BLaER1 (cell line): ENCODE measurements around the gene POLD4.

Experiments used
- H3K27ac ChIP-seq: shearing (Covaris generic); formaldehyde crosslinking; 2 replicates; pipeline ENCODE4 v1.8.1; 2022
- H3K27me3 ChIP-seq: shearing (Covaris generic); formaldehyde crosslinking; 2 replicates; pipeline ENCODE4 v1.8.1; 2022
- H3K36me3 ChIP-seq: shearing (Covaris generic); formaldehyde crosslinking; 2 replicates; pipeline ENCODE4 v1.8.1; 2022
- H3K4me1 ChIP-seq: shearing (Covaris generic); formaldehyde crosslinking; 2 replicates; pipeline ENCODE4 v1.8.1; 2022
- H3K4me2 ChIP-seq: shearing (Covaris generic); formaldehyde crosslinking; 2 replicates; pipeline ENCODE4 v1.8.1; 2022
- H3K4me3 ChIP-seq: shearing (Covaris generic); formaldehyde crosslinking; 2 replicates; pipeline ENCODE4 v1.8.1; 2022
- H3K9ac ChIP-seq: shearing (Covaris generic); formaldehyde crosslinking; 2 replicates; pipeline ENCODE4 v1.8.1; 2022
- H3K9me3 ChIP-seq: shearing (Covaris generic); formaldehyde crosslinking; 2 replicates; pipeline ENCODE4 v1.8.1; 2022
- H4K20me1 ChIP-seq: shearing (Covaris generic); formaldehyde crosslinking; 2 replicates; pipeline ENCODE4 v1.8.1; 2022
- Cebpa-rat ChIP-seq: shearing (Covaris generic); IDR thresholded peaks from 2 replicates; pipeline ENCODE4 v1.8.1; 2022

Gene POLD4

GRCh38 chr11:67303132-67303834 is 50.1 kb downstream of the POLD4 start, which contains the start of gene SSH3:
Gene SSH3, plus strand, starts transcription at chr11:67303530. Its CDS starts 96 bp downstream, at chr11:67303626.
- H3K9ac ChIP-seq: peak within 1 kb of the TSS; percentile 91
- peak within 1 kb of the TSS; percentile 95 for H3K27ac ChIP-seq
- peak within 1 kb of the TSS; percentile 95 for H3K4me2 ChIP-seq
- peaks cover 70% of the 10 kb centered on the region for H3K36me3 ChIP-seq
- H3K4me1 ChIP-seq: peaks cover 55% of the 10 kb centered on the region
- H4K20me1 ChIP-seq: peaks cover 28% of the 10 kb centered on the region
- peak within 1 kb of the TSS; percentile 79 for H3K4me3 ChIP-seq
- TF ChIP-seq Cebpa-rat: no peak
- H3K27me3 ChIP-seq: no peaks in the 10 kb centered on the region
- H3K9me3 ChIP-seq: no peaks in the 10 kb centered on the region

DNA sequence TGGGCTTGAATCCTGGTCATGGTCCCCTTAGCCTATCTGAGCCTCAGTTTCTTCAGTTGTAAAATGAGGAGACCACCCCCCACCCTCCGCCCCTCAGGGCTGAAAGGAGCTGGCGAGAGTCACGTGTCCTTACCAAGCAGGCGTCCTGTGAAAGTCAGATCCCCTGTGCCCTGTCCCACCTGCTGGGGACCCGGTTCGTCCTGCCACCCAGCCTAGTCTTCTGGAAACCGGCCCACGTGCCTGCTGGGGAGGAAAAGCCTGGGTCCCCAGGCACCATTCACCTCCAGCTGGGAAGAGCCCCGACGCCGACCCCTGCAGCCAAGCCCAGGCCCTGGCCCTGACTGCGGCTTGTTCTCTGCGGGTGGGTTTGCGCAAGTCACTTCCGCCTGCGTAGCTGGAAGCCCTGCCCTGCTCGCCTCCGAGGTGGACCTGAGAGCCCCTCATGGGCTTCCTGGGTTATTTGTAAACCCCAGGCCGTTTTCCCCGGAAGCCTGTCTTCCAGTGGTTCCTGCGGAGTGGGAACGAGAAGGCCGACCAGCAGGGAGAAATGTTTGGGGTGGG is 50.7 kb downstream of the POLD4 start:
- peaks cover 70% of the 10 kb centered on the region for H3K36me3 ChIP-seq

GRCh38 chr11:67301951-67302516 is 51.3 kb downstream of the POLD4 start:
- no peaks in the 10 kb centered on the region for H3K9me3 ChIP-seq
- H3K4me3 ChIP-seq: peak overlapping the region; percentile 79
- peak overlapping the region; percentile 95 for H3K27ac ChIP-seq
- H3K4me1 ChIP-seq: peaks cover 55% of the 10 kb centered on the region
- peak overlapping the region; percentile 91 for H3K9ac ChIP-seq
- peaks cover 70% of the 10 kb centered on the region for H3K36me3 ChIP-seq
- TF ChIP-seq Cebpa-rat: no peak
- no peaks in the 10 kb centered on the region for H3K27me3 ChIP-seq
- H4K20me1 ChIP-seq: peaks cover 41% of the 10 kb centered on the region
- peak overlapping the region; percentile 95 for H3K4me2 ChIP-seq

More for the DNA sequence above, 50.7 kb downstream of the POLD4 start:
- peak overlapping the region; percentile 95 for H3K27ac ChIP-seq
- no peaks in the 10 kb centered on the region for H3K27me3 ChIP-seq
- H3K9ac ChIP-seq: peak overlapping the region; percentile 91
- H4K20me1 ChIP-seq: peaks cover 35% of the 10 kb centered on the region
- H3K4me1 ChIP-seq: peaks cover 55% of the 10 kb centered on the region
- 0 out of 2 replicates have a peak, but pooled peaks have one; percentile 30 for TF ChIP-seq Cebpa-rat
- peak overlapping the region; percentile 95 for H3K4me2 ChIP-seq
- H3K4me3 ChIP-seq: peak overlapping the region; percentile 79
- no peaks in the 10 kb centered on the region for H3K9me3 ChIP-seq

GRCh38 chr11:67301313-67301921 is 51.9 kb downstream of the POLD4 start:
- Histone ChIP-seq H3K36me3 (peaks cover 69% of the 10 kb centered on the region), H3K9me3 (no peaks in the 10 kb centered on the region), H3K9ac (peak overlapping the region; percentile 91), H3K27me3 (no peaks in the 10 kb centered on the region), H3K4me3 (peak overlapping the region; percentile 79), H3K4me2 (peak overlapping the region; percentile 95), H3K27ac (peak overlapping the region; percentile 95), H3K4me1 (peaks cover 55% of the 10 kb centered on the region), H4K20me1 (peaks cover 42% of the 10 kb centered on the region)
- TF ChIP-seq Cebpa-rat: no peak
